Epithelial cell of proximal tubule (primary cell): Measurements from ENCODE around the gene CA9. TPM values are rescaled to one million over a fixed set of nuclear protein-coding genes. Genes with fewer than 3 reads are reported as not detected.

Experiments
- DNase-seq: peaks from one replicate; pipeline ENCODE4 v3.0.0-alpha.2; 2011; ENCODE audit warnings: low read depth
- H3K4me3 ChIP-seq: 2 replicates; pipeline ENCODE4 v1.5.1; 2011; ENCODE audit warnings: low read depth, mild to moderate bottlenecking, low read length
- CTCF ChIP-seq: conservative IDR thresholded peaks from 2 replicates; pipeline ENCODE4 v1.5.1; 2012; ENCODE audit warnings: low read depth, mild to moderate bottlenecking, low read length
- total RNA-seq: library from RNA; depleted of rRNA; stranded (reverse); fragments of >200 nt; gene quantifications from 2 replicates; pipeline ENCODE4 v1.2.3, GENCODE V29; 2015

Gene CA9
- total RNA-seq, 1 donor from 2014 or later, result not detected

GRCh38 chr9:35669331-35670145 is 4.2 kb upstream of the CA9 start:
- no peak for TF ChIP-seq CTCF
- peak; percentile 74 for DNase-seq
- no peak overlapping the region for H3K4me3 ChIP-seq

- no peak for DNase-seq
- H3K4me3 ChIP-seq, result peak overlapping the region; percentile 20
- TF ChIP-seq CTCF, result no peak
Measured at GRCh38 chr9:35674025-35674361, 265 bp downstream of the CA9 start.

DNA sequence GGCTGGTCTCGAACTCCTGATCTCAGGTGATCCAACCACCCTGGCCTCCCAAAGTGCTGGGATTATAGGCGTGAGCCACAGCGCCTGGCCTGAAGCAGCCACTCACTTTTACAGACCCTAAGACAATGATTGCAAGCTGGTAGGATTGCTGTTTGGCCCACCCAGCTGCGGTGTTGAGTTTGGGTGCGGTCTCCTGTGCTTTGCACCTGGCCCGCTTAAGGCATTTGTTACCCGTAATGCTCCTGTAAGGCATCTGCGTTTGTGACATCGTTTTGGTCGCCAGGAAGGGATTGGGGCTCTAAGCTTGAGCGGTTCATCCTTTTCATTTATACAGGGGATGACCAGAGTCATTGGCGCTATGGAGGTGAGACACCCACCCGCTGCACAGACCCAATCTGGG is 1.5 kb downstream of the CA9 start:
- peak overlapping the region; percentile 62 for H3K4me3 ChIP-seq
- DNase-seq, result no peak
- TF ChIP-seq CTCF, result no peak

- peak overlapping the region; percentile 62 for H3K4me3 ChIP-seq
- no peak for TF ChIP-seq CTCF
- no peak for DNase-seq
Measured at GRCh38 chr9:35675732-35676392, 2.1 kb downstream of the CA9 start.

- DNase-seq, result no peak
- TF ChIP-seq CTCF, result no peak
- H3K4me3 ChIP-seq, result no peak overlapping the region
Measured at GRCh38 chr9:35679091-35679490, 5.4 kb downstream of the CA9 start.

GRCh38 chr9:35679766-35680330 is 6.1 kb downstream of the CA9 start:
- TF ChIP-seq CTCF, result no peak
- no peak for DNase-seq

More at GRCh38 chr9:35679766-35680330, 6.1 kb downstream of the CA9 start:
- H3K4me3 ChIP-seq, result no peak overlapping the region
